ENCODE results near the gene P2RY6.

P2RY6 gene

DNA sequence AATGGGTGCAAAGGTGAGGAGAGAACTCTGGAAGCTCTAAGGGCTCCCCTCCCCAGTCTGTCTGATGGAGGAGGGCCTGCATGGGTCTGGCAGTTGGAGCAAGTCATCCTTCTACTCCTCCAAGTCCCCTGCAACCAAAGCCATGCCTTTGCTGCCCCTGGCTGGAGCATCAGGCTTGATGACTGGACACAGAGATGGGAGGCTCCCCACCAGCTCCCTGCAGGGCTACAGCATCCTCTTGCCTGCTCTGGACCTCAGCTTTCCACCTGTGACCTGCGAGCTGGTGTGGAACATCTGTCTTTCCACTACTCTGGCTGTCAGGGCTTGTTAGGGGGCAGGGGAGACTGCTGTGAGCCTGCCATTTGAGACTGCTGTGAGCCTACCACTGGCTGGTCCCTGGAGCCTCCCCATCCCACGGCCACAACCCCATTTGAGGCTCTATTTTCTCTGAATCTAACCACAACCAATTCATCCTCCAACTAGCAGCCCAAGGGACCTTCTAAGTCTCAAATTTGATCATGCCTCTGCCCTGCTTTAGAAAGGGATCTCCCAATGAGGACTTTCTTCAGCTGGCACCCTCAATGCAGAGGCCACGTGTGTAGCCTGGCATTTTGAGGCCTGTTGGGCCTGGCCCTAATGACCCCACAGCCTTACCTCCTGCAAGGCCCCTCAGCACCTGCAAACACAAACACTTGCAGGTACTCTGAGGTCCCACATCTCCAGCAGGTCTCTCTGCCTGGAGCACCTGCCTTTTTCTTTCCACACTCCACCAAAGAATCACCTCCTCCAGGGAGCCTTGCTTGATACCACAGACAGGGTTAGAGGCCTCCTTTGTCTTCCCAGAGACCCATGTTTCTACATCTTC, 9.9 kb downstream of the P2RY6 start:
- Histone ChIP-seq H2AFZ (ENCODE audit: low read depth, low read length) (no peak overlapping the region), H3K4me1 (ENCODE audit: insufficient read depth, low read length) (no peaks in the 10 kb centered on the region), H3K4me3 (ENCODE audit: low read depth in 1 of 2, low read length in 2 of 2) (no peak overlapping the region), H3K9me3 (ENCODE audit: insufficient read depth, low read length, severe bottlenecking) (no peaks in the 10 kb centered on the region), H3K27ac (ENCODE audit: low read length) (no peak overlapping the region), H3K36me3 (ENCODE audit: insufficient read depth, low read length) (no peaks in the 10 kb centered on the region), H3K4me2 (ENCODE audit: insufficient read depth, low read length) (no peak overlapping the region), H3K79me2 (ENCODE audit: insufficient read depth, low read length) (no peaks in the 10 kb centered on the region), H3K9ac (ENCODE audit: low read depth, low read length) (no peak overlapping the region), H4K20me1 (ENCODE audit: insufficient read depth, low read length) (no peaks in the 10 kb centered on the region), H3K27me3 (ENCODE audit: insufficient read depth, low read length, poor library complexity) (no peaks in the 10 kb centered on the region)
- TF ChIP-seq, protein P1, sequence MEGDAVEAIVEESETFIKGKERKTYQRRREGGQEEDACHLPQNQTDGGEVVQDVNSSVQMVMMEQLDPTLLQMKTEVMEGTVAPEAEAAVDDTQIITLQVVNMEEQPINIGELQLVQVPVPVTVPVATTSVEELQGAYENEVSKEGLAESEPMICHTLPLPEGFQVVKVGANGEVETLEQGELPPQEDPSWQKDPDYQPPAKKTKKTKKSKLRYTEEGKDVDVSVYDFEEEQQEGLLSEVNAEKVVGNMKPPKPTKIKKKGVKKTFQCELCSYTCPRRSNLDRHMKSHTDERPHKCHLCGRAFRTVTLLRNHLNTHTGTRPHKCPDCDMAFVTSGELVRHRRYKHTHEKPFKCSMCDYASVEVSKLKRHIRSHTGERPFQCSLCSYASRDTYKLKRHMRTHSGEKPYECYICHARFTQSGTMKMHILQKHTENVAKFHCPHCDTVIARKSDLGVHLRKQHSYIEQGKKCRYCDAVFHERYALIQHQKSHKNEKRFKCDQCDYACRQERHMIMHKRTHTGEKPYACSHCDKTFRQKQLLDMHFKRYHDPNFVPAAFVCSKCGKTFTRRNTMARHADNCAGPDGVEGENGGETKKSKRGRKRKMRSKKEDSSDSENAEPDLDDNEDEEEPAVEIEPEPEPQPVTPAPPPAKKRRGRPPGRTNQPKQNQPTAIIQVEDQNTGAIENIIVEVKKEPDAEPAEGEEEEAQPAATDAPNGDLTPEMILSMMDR (IDR thresholded peaks at IDR 0.05; ENCODE audit: borderline replicate concordance, extremely low read depth, low read length, poor library complexity, severe bottlenecking), result no peak
- TF ChIP-seq EZH2 (IDR thresholded peaks at IDR 0.05; ENCODE audit: borderline replicate concordance, low read depth, low read length, severe bottlenecking), result no peak
- DNase-seq, result no peak
- ATAC-seq (ENCODE audit: insufficient read depth, low read depth), result peak; percentile 39; the same call in 2 of the 3 replicates

DNA sequence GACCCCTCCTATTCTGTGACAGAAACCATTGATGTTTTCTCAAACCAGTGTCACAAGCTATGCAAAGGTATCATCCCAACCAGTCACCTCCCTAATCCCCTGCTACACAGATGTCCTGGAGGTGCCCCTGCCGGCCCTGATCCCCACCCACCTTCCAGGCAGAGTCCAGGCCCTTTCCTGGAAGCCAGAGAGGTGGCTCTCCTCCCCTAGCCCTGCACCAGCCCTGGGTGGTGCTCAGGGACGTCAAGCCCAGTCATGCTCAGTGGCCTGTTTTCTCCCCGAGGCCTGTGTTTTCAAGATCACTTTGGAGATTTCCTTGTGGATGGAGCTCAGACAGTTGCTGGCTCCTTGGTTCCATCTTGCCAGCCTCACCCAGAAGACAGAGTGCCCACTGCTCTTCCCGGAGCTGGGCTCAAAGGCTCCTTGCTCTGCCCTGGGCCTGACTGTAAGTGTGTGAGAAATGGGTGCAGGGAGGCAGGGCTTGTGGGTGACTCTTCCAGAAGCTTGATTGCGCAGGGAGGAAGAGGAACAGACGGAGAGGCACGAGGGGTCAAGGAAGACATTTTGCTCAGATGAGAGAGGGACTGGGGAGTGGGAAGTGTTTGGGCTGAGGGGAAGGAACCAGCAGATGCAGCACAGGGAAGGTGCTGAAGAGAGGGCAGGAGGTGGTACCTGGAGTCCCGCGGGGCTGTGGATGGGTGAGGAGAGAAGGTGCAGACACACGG, 11.3 kb downstream of the P2RY6 start:
- TF ChIP-seq EZH2 (IDR thresholded peaks at IDR 0.05; ENCODE audit: borderline replicate concordance, low read depth, low read length, severe bottlenecking), result no peak
- TF ChIP-seq, protein P1 (IDR thresholded peaks at IDR 0.05; ENCODE audit: borderline replicate concordance, extremely low read depth, low read length, poor library complexity, severe bottlenecking), result no peak
- Histone ChIP-seq H3K27ac (ENCODE audit: low read length) (no peak overlapping the region), H3K9ac (ENCODE audit: low read depth, low read length) (no peak overlapping the region), H3K4me1 (ENCODE audit: insufficient read depth, low read length) (no peaks in the 10 kb centered on the region), H3K4me3 (ENCODE audit: low read depth in 1 of 2, low read length in 2 of 2) (no peak overlapping the region), H3K27me3 (ENCODE audit: insufficient read depth, low read length, poor library complexity) (no peaks in the 10 kb centered on the region), H2AFZ (ENCODE audit: low read depth, low read length) (no peak overlapping the region), H3K79me2 (ENCODE audit: insufficient read depth, low read length) (no peaks in the 10 kb centered on the region), H3K9me3 (ENCODE audit: insufficient read depth, low read length, severe bottlenecking) (no peaks in the 10 kb centered on the region), H3K36me3 (ENCODE audit: insufficient read depth, low read length) (no peaks in the 10 kb centered on the region), H4K20me1 (ENCODE audit: insufficient read depth, low read length) (no peaks in the 10 kb centered on the region), H3K4me2 (ENCODE audit: insufficient read depth, low read length) (no peak overlapping the region)
- ATAC-seq (ENCODE audit: insufficient read depth, low read depth), result no peak
- no peak for DNase-seq

DNA sequence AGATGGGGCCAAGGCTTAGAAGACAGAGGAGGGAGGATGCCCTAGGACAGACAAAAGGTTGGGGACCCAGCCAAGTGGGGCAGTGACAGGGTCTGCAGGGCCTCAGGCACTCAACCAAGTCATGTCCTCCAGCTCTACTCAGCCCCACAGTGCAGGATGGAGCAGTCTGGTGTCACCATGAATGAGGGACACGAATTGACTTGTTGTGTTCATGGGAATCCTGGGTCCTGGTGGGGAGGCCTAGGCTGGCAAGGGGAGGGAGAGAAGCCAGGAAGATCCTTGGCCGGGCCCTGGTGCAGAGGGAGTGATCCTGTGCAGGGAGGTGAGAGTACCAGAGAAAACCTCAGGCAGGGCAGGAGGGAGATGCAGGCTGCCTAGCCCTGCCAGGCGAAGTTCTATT, 12.0 kb downstream of the P2RY6 start:
- H3K4me2 ChIP-seq (ENCODE audit: insufficient read depth, low read length), result no peak overlapping the region
- no peak overlapping the region for H2AFZ ChIP-seq (ENCODE audit: low read depth, low read length)
- no peaks in the 10 kb centered on the region for H3K9me3 ChIP-seq (ENCODE audit: insufficient read depth, low read length, severe bottlenecking)
- H3K27ac ChIP-seq (ENCODE audit: low read length), result no peak overlapping the region
- no peaks in the 10 kb centered on the region for H3K27me3 ChIP-seq (ENCODE audit: insufficient read depth, low read length, poor library complexity)
- H3K79me2 ChIP-seq (ENCODE audit: insufficient read depth, low read length), result no peaks in the 10 kb centered on the region
- DNase-seq (no peak), ATAC-seq (ENCODE audit: insufficient read depth, low read depth) (no peak)
- no peak overlapping the region for H3K4me3 ChIP-seq (ENCODE audit: low read depth in 1 of 2, low read length in 2 of 2)
- no peak overlapping the region for H3K9ac ChIP-seq (ENCODE audit: low read depth, low read length)
- TF ChIP-seq, protein P1 (IDR thresholded peaks at IDR 0.05; ENCODE audit: borderline replicate concordance, extremely low read depth, low read length, poor library complexity, severe bottlenecking), result no peak
- TF ChIP-seq EZH2 (IDR thresholded peaks at IDR 0.05; ENCODE audit: borderline replicate concordance, low read depth, low read length, severe bottlenecking), result no peak
- no peaks in the 10 kb centered on the region for H4K20me1 ChIP-seq (ENCODE audit: insufficient read depth, low read length)
- H3K36me3 ChIP-seq (ENCODE audit: insufficient read depth, low read length), result no peaks in the 10 kb centered on the region
- peaks cover under 1% of the 10 kb centered on the region; the same call in 1 of the 2 replicates for H3K4me1 ChIP-seq (ENCODE audit: insufficient read depth, low read length)

Measured in DND-41 (cell line).